NCI-H1092 treated with DMSO at 0.1 percent for 48 hours (cell line): Measurements from ENCODE around the gene ASAP2.
A peak's percentile ranks its signal among the peaks of the same experiment; 100 is the strongest.

Experiments used
- DNase-seq: peaks from one replicate; lab custom pipeline; 2025; lab: John Stamatoyannopoulos, UW

The ASAP2 gene

GRCh38 chr2:9231291-9232165 is 24.9 kb downstream of the ASAP2 start:
- DNase-seq = no peak

GRCh38 chr2:9232166-9232479 is 25.5 kb downstream of the ASAP2 start:
- no peak for DNase-seq

GRCh38 chr2:9232886-9233285 is 26.3 kb downstream of the ASAP2 start:
- DNase-seq = no peak

GRCh38 chr2:9234680-9235146 is 28.1 kb downstream of the ASAP2 start:
- no peak for DNase-seq

GRCh38 chr2:9235147-9236044 is 28.8 kb downstream of the ASAP2 start:
- DNase-seq = no peak

- DNase-seq = no peak
Measured at GRCh38 chr2:9236045-9236344, 29.4 kb downstream of the ASAP2 start.

- DNase-seq = no peak
Measured at GRCh38 chr2:9236867-9237266, 30.3 kb downstream of the ASAP2 start.

- no peak for DNase-seq
Measured at GRCh38 chr2:9237831-9238230, 31.2 kb downstream of the ASAP2 start.

- no peak for DNase-seq
Measured at GRCh38 chr2:9238591-9239326, 32.1 kb downstream of the ASAP2 start.

- DNase-seq = no peak
Measured at GRCh38 chr2:9239616-9240015, 33.0 kb downstream of the ASAP2 start.

GRCh38 chr2:9240745-9241144 is 34.1 kb downstream of the ASAP2 start:
- DNase-seq = no peak

GRCh38 chr2:9241233-9241632 is 34.6 kb downstream of the ASAP2 start:
- DNase-seq = no peak

GRCh38 chr2:9243357-9243756 is 36.7 kb downstream of the ASAP2 start:
- DNase-seq = no peak

GRCh38 chr2:9244985-9245544 is 38.5 kb downstream of the ASAP2 start:
- no peak for DNase-seq

- peak; percentile 15 for DNase-seq
Measured at GRCh38 chr2:9247177-9247576, 40.6 kb downstream of the ASAP2 start.

- DNase-seq = peak; percentile 69
Measured at GRCh38 chr2:9247786-9248185, 41.2 kb downstream of the ASAP2 start.

- no peak for DNase-seq
Measured at GRCh38 chr2:9248363-9248762, 41.8 kb downstream of the ASAP2 start.

- DNase-seq = no peak
Measured at GRCh38 chr2:9249020-9249800, 42.6 kb downstream of the ASAP2 start.

- no peak for DNase-seq
Measured at GRCh38 chr2:9250091-9250490, 43.5 kb downstream of the ASAP2 start.

GRCh38 chr2:9250498-9251153 is 44.0 kb downstream of the ASAP2 start:
- no peak for DNase-seq
